NCI-H1417 treated with DMSO at 0.1 percent for 48 hours (cell line): ENCODE results near the gene SGIP1.
"Not testable (repeated sequence)": the region's sequence is repeated elsewhere in the genome, so short reads cannot be mapped to it uniquely, and the experiment has no call there.

Experiments used
- DNase-seq: peaks from one replicate; lab custom pipeline; 2025; lab: John Stamatoyannopoulos, UW

SGIP1 gene

GRCh38 chr1:66557157-66557556 lies 23.2 kb downstream of the SGIP1 start:
- no peak for DNase-seq

GRCh38 chr1:66559517-66559916 lies 25.6 kb downstream of the SGIP1 start:
- DNase-seq = no peak

DNA sequence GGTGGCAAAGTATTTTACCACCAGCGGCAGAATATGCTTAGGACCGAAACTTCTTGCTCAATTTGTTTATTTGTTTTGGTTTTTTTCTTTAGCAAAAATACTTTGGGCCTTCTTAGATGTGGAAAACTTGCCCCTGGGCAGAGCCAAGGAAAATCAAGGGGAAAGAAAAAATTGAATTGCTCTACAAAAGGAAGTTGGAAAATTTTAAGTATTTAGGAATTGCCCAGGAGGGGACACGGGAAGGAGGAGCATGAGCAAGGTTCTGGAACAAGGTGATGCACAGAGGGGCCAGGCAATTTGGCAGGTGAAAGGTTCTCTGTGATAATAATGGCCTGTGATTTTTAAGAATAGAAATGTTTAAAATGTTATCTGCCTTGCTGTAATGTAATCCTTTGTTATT lies 28.6 kb downstream of the SGIP1 start:
- no peak for DNase-seq

GRCh38 chr1:66563094-66563800 lies 29.3 kb downstream of the SGIP1 start:
- DNase-seq = no peak

GRCh38 chr1:66563941-66564630 lies 30.1 kb downstream of the SGIP1 start:
- no peak for DNase-seq

- DNase-seq = no peak
Measured at GRCh38 chr1:66570196-66570595, 36.2 kb downstream of the SGIP1 start.

DNA sequence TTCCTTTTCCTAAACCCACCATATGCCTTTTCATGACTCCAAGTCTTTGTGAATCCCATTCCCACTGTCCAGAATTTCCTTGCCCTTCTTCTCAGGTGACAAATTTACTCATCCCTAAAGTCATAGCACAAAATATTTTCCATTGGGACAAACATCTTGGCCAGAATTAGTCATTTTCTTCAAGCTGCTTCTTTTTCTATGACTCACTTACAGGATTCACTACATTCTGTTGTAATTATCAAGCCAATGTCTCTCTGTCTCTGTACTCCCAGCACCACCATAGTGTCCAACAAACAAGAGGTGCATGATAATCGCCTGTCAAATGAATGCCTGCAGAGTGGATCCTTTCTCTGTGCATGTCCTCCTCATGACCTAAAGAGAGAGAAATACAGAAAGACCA lies 37.8 kb downstream of the SGIP1 start:
- no peak for DNase-seq

DNA sequence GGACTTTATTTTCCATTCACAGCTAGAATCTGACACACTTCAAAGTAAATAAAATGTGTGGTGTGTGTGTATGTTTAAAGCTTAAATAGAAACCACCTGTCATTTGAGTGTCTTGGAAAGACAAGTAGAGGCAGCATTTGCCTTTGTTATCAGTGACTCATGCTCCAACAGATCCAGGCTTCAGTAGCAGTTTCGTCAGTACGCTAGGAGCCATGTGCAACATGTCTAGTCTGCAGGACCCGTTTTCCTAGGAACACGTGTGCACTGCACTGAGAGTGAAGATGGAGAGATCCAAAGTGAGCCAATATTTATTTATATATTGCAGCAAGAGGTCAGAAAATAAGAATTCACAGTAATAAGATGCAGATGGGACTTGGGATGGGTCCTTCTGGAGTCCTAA lies 41.8 kb downstream of the SGIP1 start:
- no peak for DNase-seq

GRCh38 chr1:66576645-66577044 lies 42.7 kb downstream of the SGIP1 start:
- no peak for DNase-seq

DNA sequence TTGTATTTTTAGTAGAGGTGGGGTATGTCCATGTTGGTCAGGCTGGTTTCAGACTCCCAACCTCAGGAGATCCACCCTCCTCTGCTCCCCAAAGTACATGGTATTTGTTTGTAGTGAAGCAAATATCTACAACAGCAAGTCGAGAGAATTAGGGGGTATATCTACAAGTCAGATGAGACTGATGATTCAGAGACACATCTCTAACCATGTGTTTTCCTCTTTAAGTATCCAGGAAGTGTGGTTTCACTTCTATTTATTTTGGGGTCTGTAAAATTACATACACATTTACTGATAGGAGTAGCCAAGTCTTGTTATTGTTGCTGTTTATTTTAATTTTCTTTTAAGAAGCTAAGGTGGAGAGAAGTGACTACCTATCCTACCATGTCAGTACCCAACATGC lies 44.9 kb downstream of the SGIP1 start:
- DNase-seq = no peak

DNA sequence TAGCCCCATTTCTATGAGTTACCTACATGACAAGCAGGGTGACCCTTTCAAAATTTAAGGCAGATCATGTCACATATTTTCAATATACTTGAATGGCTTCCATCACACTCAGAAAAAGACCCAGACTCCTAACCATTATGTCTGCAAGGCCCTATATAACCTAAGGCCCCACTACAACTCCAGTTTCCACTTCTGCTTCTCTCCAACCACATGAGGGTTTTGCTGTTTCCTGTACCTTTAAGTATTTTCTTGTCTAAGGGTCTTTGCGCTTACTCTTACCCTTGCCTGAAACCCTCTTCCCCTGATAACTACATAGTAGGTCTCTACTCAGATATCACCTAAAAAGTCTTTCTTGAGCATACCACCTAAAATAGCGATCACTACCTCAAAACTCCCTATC lies 46.1 kb downstream of the SGIP1 start:
- no peak for DNase-seq

DNA sequence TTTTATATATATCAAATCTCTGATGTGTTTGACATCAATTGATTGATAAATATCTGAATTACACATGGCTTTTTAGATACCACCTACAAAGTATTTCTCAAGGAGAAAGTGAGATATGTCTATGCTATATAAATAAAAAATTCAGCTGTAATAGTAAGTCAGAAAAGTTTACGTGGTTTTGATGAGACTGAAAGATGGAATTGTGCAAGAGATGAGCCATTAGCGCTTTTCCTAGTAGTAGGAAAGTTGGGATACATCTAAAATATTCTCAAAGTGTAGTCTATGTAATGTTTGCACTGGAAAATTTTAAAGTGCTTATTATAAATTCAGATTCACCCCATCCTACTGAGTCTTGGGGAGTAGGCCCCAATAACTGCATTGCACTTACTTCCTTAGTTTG lies 49.1 kb downstream of the SGIP1 start:
- no peak for DNase-seq

- no peak for DNase-seq
Measured at GRCh38 chr1:66585002-66585401, 51.0 kb downstream of the SGIP1 start.

- no peak for DNase-seq
Measured at GRCh38 chr1:66589326-66589725, 55.4 kb downstream of the SGIP1 start.

GRCh38 chr1:66592106-66592507 lies 58.2 kb downstream of the SGIP1 start:
- not testable (repeated sequence) for DNase-seq

DNA sequence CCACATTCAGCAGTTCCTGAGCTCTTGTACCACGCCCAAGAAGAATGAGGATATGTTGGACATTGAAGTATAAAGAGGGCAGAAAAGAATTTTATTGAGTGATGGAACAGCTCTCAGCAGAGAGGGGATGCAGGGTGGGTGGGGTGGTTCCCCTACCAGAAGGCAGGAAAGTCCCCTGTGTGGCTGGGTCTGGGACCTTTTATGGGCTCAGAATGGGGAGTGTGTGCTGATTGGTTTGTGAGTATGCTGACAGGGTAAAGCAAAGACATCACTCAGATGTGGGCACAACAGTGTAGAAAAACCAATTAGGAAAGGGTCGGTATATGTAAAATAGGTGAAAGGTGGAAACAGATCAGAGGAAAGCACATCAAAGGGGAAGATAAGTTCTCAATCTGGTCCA lies 62.2 kb downstream of the SGIP1 start:
- DNase-seq = no peak

DNA sequence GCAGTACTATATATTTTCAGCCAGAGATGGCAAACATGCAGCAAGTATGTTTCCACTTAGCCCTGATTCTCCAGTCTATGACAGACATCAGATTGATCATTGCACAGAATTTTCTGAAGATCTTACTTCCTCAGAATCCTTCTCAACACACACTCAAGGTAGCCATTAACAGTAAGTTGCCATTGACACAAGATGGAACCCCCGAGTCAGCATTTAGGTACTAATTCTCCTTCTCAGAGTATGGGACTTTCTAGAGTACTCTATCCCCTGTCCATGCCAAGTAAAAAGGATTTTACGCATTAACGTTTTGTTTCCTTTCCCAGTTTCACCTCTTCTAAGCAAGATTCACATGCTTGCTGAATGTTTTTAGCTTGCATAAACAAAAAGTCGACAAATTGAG lies 63.5 kb downstream of the SGIP1 start:
- DNase-seq = no peak

- DNase-seq = no peak
Measured at GRCh38 chr1:66598670-66599069, 64.7 kb downstream of the SGIP1 start.

GRCh38 chr1:66599346-66599745 lies 65.4 kb downstream of the SGIP1 start:
- no peak for DNase-seq

DNA sequence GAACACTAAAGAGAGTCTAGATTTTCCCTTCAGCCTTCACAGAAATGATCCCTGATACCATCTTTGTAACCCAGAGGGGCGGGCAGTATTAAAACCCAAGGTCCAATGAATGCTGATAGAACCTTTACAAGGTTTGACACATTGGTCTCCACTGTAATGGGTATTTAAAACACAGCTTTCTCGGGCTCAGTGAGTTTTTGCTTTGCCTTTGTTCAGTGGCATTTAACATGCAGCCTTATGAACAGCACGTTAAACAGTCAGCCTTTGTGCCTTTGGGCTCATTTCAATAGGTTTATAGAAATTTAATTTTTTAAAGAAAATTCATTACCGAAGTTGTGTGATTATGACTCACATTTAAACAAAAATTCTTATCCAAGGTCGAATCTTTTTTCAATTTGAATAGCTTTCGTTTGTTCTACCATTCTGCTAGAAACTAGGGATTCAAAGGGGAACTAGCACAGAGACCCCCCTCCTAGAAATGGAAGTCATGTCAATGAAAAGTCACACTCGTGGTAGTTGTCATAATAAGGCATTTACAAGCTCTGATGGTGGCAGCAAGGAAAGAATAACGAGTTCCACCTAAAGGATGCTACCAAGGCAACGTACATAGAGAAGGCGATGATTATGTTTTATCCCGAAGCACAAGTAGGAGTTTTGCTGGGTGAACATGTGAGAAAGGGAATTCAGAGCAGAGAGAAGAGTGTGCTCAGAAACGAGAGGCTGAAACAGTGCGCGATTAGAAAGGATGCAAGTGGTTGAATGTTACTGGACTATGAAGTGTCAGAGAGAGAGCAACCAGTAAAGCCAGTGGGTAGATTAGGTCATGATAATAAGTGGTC lies 66.2 kb downstream of the SGIP1 start:
- no peak for DNase-seq

GRCh38 chr1:66605419-66605997 lies 71.6 kb downstream of the SGIP1 start:
- no peak for DNase-seq

GRCh38 chr1:66606362-66607065 lies 72.6 kb downstream of the SGIP1 start:
- no peak for DNase-seq
